ENCODE results near the gene TAF12.
A peak's percentile ranks its signal among the peaks of the same experiment; 100 is the strongest.
"Not testable (repeated sequence)": the region's sequence is repeated elsewhere in the genome, so short reads cannot be mapped to it uniquely, and the experiment has no call there.

TAF12 gene

DNA sequence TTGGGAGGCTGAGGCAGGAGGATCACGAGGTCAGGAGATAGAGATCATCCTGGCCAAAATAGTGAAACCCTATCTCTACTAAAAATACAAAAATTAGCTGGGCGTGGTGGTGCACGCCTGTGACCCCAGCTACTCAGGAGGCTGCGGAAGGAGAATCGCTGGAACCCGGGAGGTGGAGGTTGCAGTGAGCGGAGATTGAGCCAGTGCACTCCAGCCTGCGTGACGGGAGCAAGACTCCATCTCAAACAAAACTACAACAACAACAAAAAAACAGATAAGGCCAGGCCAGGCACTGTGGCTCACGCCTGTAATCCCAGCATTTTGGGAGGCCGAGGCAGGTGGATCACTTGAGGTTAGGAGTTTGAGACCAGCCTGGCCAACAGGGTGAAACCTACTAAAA is 2.5 kb upstream of the TAF12 start:
- DNase-seq (ENCODE audit: low read depth in 2 of 2), result not testable (repeated sequence)

DNA sequence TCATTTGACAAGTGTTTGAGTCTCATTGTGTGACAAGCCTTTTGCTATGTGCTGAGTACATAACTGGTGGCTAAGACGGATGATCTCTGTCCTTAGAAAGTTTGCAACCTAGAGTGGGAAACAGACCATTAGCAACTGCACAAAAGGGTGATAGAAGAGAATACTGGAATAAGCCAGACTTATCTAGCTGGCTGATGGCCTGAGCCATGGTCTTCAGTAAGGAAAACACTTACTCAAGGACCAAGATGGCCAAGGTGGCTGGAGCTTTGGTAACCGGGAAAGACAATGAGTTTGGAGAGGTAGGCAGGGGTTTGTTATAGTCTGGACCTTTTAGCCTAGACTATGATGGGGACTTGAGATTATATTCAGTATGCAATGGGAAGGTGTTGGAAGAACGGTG is 1.6 kb upstream of the TAF12 start:
- DNase-seq (ENCODE audit: low read depth in 2 of 2), result no peak

DNA sequence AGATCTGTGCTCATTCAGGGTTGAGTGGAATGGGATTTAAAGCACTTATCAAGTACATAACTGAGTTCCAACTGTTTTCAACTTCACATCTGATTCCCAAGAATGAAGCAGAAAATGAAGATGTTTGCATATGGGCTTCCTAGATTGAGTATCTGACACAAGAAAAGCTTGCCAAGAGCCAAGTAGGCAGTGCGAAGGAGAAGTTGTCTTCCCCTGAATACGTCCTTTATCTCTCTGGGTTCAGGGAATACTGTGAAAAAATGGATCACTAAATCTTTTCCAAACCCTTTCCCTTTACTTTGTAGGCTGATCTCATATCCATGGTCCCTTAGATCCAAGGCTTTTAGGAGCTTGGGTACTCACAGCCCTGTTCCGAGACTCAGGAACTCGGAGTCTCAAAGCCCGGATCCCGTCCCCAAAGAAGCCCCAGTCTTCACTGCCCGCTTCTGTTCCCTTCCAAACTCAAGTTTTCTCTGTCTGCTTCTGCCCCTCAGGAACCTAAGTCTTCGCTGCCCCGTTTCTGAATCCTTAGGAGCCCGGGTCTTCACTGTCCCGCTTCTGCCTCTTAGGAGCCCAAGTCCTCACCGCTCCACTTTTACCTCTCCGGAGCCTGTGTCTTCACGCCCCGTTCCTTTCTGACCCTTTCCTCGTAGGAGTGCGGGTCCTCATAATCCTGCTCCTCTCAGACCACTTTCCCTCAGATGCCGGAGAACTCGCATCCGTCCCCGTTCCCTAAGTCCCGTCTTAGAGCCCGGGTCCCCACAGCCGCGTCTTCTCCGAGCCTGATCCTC is 616 bp downstream of the TAF12 start:
- no peak for DNase-seq (ENCODE audit: low read depth in 2 of 2)

DNA sequence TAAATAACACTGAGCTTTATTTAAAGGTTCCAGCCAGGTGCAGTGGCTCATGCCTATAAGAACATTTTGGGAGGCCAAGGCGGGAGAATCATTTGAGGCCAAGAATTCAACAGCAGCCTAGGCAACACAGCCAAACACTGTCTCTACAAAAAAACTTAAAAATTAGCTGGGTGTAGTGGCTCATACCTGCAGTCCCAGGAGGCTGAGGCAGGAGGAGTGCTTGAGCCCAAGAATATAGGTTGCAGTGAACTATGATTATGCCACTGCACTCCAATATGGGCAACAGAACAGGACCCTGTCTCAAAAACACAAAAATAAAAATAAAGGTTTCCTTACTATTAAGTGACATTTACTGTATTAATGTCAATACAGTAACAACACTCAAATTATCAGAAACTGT is 2.1 kb downstream of the TAF12 start:
- DNase-seq (ENCODE audit: low read depth in 2 of 2), result no peak

DNA sequence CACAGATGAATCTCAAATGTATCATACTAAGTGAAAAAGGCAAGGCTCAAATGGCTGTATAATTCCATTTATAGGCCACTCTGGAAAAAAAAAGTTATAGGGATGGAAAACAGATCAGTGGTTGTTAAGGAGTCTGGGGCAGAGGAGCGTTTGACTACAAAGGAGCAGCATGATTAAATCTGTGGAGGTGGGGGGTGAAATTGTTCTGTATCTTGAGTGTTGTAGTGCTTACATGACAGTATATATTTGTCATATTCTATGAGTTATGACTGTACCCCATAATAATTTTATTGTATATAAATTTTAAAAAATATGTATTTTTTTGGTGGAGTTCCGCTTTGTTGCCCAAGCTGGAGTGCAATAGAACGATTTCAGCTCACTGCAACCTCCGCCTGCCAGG is 10.3 kb downstream of the TAF12 start:
- DNase-seq (ENCODE audit: low read depth in 2 of 2), result no peak

DNA sequence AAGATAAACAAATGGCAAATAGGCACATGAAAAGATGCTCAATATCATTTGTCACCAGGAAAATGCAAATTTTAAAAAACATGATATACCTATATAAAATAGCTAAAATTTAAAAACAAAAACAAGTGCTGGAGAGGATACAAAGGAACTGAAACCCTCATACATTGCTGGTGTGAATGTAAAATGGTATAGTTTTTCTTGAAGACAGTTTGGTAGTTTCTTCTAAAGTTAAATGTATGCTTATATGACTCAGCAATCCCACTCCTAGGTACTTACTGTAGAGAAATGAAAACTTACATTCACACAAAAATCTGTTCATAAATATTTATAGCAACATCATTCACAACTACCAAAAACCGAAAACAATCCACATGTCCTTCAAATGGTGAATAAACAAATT is 11.2 kb downstream of the TAF12 start:
- DNase-seq (ENCODE audit: low read depth in 2 of 2), result no peak

DNA sequence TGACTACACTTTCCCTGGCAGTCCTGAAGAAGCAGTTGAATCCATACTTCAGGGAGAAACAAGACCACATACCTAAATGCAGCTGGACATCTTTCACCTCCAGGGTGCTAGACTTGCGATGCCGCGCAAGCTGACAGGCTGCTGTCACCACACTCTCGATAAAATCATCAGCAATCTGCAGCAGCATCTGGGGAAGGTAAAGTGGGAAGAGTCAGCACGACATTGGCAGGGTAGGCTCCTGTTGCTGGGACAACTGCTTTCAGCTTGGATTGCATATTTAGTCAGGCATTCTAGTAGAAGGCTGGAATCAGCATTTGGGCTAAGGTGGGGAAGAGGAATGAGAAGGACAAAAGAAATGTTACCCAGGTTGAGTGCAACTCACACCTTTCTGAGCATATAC is 29.7 kb downstream of the TAF12 start:
- no peak for DNase-seq (ENCODE audit: low read depth in 2 of 2)

DNA sequence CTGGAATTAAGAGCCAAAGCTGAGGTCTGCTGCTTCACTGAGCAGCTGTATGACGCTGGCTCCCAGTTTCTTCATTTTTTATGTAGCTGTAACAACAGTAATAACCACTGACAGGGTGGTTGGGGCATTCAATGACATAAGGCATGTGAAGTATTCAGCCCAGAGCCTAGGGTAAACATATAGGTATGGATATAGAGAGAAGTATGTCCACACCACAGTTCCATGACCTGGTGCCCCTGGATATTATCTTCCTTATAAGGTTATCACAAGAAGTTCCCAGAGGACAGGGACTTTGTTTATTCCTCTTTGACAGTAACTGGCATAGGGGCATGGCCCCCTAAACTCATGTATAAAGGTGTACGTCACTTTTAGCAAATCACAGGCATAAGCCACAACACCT is 36.1 kb downstream of the TAF12 start:
- DNase-seq (ENCODE audit: low read depth in 2 of 2), result no peak

DNA sequence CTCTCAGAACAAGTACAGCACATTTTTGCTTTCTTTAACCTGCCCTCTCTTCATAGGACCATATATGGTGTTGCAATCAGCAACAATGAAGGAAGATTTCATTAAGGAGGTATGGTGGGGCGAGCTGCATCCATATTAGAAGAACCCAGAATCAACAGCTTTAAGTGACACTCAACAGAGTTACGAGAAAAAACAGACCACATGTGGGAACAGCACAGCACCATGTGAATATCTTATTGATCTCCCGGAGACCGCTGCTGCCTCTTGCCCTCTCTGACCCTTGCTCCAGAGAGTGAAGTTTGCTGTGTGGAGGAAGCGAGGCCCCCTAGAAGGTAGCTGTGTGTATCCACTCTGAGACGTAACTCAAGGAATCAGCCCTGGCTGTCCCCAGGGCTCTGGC is 37.9 kb downstream of the TAF12 start:
- DNase-seq (ENCODE audit: low read depth in 2 of 2), result no peak

DNA sequence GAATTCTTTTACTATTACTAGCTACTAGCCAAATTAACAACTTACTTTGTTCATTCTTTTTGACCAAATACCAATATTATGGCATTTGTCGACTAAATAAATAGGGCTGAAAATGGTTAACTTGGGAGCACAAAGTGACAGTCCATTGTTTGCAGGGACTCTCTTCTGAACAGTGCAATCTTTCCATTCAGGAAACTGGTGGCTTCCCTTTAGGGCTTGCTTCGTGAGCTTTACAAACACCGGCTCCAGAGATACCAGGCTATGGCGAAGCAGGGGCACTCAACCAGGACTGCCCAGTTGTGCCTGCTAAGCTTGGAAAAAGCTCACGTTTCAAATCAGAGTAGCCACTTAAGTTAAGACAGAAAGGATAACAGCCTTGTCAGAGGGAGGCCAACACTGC is 38.5 kb downstream of the TAF12 start:
- no peak for DNase-seq (ENCODE audit: low read depth in 2 of 2)

DNA sequence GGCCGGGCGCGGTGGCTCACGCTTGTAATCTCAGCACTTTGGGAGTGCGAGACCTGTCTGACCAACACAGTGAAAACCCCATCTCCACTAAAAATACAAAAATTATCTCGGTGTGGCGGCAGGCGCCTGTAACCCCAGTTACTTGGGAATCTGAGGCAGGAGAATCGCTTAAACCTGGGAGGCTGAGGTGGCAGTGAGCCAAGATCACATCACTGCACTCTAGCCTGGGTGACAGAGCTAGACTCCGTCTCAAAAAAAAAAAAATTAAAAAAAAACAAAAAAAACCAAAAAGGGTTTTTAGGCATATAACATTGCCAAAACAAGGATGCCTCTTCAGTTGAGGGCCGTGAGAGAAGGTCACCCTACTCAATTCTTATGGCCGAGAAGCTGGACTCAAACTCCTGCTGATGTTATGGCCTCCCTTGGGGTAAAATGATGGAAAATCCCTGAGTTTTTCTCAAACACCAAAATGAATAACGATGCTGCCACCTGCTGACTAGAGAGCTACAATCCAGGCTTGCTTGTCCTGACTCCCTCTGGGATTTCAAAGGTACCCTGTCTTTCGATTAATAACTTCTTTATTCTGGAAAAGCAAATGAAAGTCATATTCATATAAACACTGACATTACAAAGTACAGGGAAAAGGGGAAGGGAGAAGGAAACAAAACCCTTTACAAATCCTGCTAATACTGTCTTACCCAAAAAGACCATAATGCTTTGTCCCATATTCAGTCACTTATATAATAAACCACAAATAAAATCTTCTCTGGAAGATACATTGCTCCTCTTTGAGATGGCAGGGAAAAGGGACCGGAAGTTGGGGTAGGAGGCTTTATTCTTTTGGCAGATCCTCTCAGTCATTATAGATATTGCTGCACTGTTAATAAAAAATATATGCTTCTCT is 40.1 kb downstream of the TAF12 start:
- DNase-seq (ENCODE audit: low read depth in 2 of 2), result peak; percentile 38 to 42

DNA sequence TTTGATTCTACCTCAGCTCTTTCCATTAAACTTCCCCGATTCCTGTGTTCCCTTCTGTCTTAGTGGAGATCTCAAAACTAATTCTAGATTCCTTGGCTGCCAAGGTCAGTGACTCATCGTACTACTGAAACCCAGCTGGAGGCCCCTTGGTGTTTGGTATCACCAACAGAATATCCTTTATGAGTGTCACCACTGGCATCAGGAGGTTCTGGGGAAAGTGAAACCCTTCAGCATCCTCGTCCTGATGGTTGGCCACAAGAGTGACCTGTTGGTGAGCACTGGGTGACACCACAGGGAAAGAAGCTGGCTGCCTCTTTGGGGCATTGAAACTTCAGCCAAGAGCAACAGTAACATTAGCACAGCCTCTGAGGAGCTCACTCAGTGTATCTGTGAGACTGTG is 41.2 kb downstream of the TAF12 start:
- peak; percentile 46 to 50 for DNase-seq (ENCODE audit: low read depth in 2 of 2)

DNA sequence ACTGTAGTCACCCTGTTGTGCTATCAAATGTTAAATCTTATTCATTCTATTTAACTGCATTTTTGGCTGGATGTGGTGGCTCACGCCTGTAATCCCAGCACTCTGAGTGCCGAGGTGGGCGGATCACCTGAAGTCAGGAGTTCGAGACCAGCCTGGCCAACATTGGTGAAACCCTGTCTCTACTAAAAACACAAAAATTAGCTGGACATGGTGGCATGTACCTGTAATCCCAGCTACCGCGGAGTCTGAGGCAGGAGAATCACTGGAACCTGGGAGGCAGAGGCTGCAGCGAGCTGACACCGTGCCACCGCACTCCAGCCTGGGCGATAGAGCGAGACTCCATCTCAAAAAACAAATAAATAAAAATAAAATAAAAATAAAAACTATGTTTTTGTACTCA is 46.6 kb downstream of the TAF12 start:
- DNase-seq (ENCODE audit: low read depth in 2 of 2), result not testable (repeated sequence)

DNA sequence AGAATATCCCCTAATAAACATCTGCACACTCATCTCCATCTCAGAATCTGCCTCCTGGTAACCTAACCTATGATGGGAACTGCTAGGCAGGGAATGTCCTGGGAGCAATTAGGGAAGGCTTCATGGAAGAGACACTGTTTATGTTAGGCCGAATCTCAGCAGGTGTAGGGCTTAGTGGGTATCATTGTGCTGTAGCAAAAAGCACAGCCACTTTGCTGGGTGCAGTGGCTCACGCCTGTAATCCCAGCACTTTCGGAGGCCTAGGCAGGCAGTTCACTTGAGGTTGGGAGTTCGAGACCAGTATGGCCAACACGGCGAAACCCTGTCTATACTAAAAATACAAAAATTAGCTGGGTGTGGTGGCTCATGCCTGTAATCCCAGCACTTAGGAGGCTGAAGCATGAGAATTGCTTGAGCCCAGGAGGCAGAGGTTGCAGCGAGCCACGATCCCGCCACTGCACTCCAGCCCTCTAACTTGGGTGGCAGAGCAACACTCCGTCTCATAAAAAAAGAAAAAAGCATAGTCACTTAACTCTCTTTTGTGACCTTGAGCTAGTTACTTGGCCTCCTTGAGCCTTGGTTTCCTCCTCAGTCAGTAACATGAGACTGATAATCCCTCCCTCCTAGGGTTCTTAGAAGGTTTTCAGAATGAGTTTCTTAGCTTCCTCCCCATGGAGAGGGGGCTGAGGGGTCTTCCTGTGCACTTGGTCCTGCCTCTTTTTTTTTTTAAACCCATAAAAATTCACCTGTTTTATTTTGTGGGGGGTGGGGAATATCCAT is 47.3 kb downstream of the TAF12 start:
- DNase-seq (ENCODE audit: low read depth in 2 of 2), result no peak

DNA sequence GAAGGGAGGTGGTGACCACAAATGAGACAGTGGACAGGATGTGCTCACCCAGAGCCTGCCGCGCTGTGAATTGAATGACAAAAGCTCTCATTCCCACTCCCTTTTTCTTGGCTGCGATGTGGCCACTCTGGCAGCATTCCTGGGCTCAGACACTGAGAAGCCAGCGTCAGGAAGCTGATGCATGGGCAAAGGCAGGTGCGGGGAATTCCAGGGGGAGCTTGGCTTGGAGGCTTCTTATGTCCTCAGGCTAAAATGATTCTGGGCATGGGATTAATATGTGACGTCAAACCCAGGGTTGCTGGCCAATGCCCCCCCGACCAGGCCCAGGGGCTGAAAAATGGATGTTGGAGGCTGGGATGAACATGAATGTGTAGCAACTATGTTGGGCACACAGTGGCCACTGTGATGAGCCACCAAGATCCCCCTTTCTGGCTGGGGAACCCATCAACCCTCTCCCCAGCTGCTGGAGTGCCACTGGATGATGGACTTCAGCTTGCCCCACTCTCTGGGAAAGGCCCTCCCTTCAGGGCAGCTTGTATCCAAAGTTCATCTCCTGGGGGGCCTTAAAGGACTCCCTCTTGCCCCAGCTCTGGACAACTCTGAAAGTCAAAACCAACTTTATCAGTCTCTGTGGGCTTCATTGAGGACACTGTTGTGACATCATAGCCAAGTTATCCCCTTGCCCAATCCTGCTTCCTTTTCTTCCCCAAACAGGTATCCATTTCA is 48.0 kb downstream of the TAF12 start:
- not testable (repeated sequence) for DNase-seq (ENCODE audit: low read depth in 2 of 2)

DNA sequence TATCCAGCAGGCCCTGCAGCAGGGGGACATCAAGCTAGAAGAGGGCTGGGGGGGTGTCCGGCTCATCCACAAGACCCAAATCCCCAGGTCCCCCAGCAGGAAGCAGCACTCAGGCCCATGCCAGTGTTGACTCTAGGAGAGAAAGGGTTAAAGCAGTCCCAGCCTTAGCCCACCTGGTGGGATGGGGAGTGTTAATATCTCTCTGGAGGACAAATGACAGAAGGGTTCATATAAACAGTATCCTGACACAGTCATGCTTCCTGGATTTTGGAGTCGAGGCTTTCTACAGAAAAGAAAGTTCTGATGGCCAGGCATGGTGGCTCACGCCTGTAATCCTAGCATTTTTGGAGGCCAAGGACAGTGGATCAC is 48.9 kb downstream of the TAF12 start:
- DNase-seq (ENCODE audit: low read depth in 2 of 2), result not testable (repeated sequence)

DNA sequence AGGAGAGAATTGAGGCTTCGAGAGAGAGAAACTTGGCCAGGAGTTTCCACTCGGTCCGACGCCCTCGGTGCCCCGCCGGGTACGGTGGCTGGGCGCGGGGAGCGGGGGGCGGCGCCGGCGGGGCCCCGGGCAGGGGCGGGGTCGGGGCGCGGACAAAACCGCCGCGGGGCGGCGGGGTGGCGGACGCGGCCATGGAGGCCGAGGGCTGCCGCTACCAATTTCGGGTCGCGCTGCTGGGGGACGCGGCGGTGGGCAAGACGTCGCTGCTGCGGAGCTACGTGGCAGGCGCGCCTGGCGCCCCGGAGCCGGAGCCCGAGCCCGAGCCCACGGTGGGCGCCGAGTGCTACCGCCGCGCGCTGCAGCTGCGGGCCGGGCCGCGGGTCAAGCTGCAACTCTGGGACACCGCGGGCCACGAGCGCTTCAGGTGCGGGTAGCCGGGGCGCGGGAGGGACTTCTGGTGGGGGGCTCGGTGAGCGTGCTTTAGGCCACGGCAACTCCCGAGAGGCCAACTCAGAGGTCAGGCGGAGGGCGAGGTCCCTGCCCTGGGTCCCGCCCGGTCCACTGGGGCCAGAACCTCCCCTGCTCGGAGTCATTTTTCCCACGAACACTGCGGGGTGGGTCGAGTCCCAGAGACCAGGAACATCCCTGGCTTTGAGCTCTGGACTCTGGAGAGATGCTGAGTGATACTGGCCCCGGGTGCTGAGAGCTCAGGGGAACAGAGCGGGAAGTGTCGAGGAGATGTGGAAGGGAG is 50.4 kb downstream of the TAF12 start:
- no peak for DNase-seq (ENCODE audit: low read depth in 2 of 2)

DNA sequence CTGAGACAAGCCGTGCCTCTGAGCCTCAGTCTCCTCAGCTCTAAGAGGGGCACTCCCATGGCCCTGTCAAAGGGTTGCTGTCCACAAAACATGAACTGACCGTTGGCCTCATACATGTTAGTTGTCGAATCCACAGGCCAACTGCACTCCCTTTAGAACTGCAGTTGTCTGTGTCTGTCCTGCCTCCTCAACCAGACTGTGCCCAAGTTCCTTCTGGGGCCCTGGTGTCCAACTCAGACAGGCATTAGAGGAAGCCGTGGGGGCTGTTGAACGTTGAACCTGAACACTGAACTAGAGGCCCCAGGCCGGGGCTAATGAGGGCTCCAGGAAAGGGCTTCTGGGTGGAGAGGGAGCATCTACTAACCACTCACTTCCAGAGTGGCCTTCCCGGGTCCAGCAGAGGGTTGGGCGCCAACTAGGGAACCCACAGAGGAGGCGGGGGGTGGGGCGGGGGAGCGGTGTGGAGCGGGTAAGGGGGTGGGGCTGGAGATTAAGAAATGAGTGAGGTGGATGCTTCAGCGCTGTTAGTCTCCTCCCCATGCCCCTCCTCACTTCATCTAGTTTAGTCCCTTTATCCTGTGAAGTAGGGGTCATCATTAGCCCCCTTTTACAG is 51.1 kb downstream of the TAF12 start, which contains the start of gene RAB42:
TSS of gene RAB42 (plus strand) at position 558 of the 613 bp plus-strand sequence. CDS start 247 bp downstream, outside the sequence.
- DNase-seq (ENCODE audit: low read depth in 2 of 2), result no peak

DNA sequence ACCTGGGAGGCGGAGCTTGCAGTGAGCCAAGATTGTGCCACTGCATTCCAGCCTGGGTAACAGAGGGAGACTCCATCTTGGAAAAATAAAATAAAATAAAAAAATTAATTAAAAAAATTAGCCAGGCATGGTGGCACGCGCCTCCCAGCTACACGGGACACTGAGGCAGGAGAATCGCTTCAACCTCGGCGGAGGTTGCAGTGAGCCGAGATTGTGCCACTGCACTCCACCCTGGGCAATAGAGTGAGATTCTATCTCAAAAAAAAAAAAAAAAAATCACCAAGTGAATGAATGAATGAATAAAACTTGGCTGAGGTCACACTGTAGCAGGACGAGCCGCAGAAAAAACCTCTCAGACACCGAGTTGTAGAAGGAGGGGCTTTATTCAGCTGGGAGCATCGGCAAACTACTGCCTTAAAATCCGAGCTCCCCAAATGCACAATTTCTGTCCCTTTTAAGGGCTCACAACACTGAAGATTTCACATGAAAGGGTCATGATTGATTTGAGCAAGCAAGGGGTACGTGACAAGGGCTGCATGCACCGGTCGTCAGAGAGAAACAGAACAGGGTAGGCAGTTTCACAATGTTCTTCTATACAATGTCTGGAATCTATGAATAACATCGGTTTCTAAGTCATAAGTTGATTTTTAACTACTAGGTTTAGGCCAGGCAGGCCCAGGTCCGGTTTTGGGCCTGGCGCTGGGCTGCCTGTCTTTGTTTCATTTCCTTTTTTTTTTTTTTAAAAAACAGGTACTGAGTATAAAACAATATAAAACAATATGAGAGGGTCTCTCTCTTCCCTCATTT is 56.1 kb downstream of the TAF12 start:
- not testable (repeated sequence) for DNase-seq (ENCODE audit: low read depth in 2 of 2)

Data from fibroblast of skin of left biceps (primary cell).